SK-N-SH (cell line): ENCODE results near the gene STIM1.

Source experiments
- EP300 ChIP-seq, 2 experiments: IDR thresholded peaks; 2 replicates each; pipeline versions ENCODE4 v1.4.0 to v1.6.1; 2012; ENCODE audit warnings: borderline replicate concordance in 1 of 2, low read depth in 1 of 2, low read length in 1 of 2
- MEF2A ChIP-seq: IDR thresholded peaks from 2 replicates; pipeline ENCODE4 v1.4.0; 2012; ENCODE audit warnings: low read depth, borderline replicate concordance
- MXI1 ChIP-seq: IDR thresholded peaks from 2 replicates; pipeline ENCODE4 v1.6.1; 2012; ENCODE audit warnings: mild to moderate bottlenecking, low read depth, low read length, improper control_type of control experiment
- RAD21 ChIP-seq: IDR thresholded peaks from 2 replicates; pipeline ENCODE4 v1.6.1; 2012; ENCODE audit warnings: mild to moderate bottlenecking, low read length
- RCOR1 ChIP-seq: fragments of 150-350 bp; IDR thresholded peaks from 2 replicates; pipeline ENCODE4 v1.6.1; 2017; ENCODE audit warnings: antibody characterized with exemption, low read length
- RXRA ChIP-seq: IDR thresholded peaks from 2 replicates; pipeline ENCODE4 v1.4.0; 2012; ENCODE audit warnings: low read depth, mild to moderate bottlenecking, borderline replicate concordance
- SMC3 ChIP-seq: IDR thresholded peaks from 2 replicates; pipeline ENCODE4 v1.6.1; 2012; ENCODE audit warnings: low read depth, low read length, improper control_type of control experiment
- TCF12 ChIP-seq: IDR thresholded peaks from 2 replicates; pipeline ENCODE4 v1.4.0; 2012
- TF ChIP-seq, protein P1 (sequence below): fragments of 200-600 bp; sonication (generic); IDR thresholded peaks from 2 replicates; pipeline ENCODE4 v1.6.1; 2017; ENCODE audit warnings: antibody characterized with exemption, mild to moderate bottlenecking, moderate library complexity

DNA sequence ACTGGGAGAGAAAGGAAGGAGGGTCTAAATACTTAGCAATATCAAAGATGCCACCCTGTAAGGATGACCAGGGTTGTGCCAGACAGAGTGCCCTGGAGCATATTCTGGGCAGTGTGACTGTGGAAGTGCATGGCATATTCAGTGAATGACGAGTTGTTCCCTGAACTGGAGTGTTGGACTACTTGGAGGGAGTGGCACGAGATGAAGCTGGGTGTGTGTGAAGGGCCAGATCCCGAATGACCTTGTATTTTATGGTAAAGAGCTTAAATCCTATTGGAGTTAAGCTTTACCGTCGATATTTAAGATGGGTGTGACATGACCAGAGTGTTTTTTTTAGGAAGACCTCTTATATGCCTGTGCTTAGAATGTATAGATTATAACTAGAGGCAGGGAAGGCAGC lies 48.8 kb downstream of the STIM1 start:
- TF ChIP-seq RCOR1 (no peak), TCF12 (no peak), RXRA (no peak), EP300 (IDR thresholded peaks at IDR 0.05; ENCODE audit: borderline replicate concordance in 1 of 2, low read depth in 1 of 2, low read length in 1 of 2) (no peak), RAD21 (no peak), SMC3 (no peak), MXI1 (no peak), MEF2A (no peak)
- TF ChIP-seq, protein P1, sequence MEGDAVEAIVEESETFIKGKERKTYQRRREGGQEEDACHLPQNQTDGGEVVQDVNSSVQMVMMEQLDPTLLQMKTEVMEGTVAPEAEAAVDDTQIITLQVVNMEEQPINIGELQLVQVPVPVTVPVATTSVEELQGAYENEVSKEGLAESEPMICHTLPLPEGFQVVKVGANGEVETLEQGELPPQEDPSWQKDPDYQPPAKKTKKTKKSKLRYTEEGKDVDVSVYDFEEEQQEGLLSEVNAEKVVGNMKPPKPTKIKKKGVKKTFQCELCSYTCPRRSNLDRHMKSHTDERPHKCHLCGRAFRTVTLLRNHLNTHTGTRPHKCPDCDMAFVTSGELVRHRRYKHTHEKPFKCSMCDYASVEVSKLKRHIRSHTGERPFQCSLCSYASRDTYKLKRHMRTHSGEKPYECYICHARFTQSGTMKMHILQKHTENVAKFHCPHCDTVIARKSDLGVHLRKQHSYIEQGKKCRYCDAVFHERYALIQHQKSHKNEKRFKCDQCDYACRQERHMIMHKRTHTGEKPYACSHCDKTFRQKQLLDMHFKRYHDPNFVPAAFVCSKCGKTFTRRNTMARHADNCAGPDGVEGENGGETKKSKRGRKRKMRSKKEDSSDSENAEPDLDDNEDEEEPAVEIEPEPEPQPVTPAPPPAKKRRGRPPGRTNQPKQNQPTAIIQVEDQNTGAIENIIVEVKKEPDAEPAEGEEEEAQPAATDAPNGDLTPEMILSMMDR: no peak
